Measurements from ENCODE around the gene BIRC3. TPM values are rescaled to one million over a fixed set of nuclear protein-coding genes. Genes with fewer than 3 reads are reported as not detected.

Gene BIRC3
- total RNA-seq (2014; rRNA removed; shearing (Covaris generic)), result 0.68 and 5.3 TPM in 2 replicates

DNA sequence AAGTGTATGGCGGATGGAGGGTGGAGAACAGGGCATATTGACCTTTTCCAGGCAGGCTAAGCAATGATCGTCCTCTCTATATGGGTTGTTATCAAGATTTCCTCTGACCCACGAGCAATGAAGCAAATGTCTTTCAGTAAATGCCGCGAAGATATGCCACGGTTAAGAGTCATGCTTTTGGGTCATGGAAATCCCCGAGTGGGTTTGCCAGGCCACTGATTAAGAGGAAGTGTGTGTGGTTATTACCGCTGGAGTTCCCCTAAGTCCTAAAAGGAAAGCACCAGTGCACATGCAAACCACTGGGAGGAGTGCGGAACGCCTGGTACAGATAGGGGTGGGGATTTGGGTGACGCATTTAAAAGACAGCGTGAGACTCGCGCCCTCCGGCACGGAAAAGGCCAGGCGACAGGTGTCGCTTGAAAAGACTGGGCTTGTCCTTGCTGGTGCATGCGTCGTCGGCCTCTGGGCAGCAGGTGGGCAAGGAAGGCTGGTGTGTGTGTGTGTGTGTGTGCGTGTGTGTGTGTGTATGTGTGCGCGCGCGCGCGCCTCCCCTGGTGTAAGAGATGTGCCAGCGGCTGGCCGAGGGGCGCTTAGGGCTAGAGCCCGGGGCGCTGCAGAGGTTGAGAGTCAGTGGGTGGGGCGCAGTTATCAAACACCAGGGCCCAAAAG is at the start of gene BIRC3:
Gene BIRC3, plus strand, starts transcription at position 386 of the 669 bp plus-strand sequence. CDS start 7,026 bp downstream, outside the sequence.
- Histone ChIP-seq H3K27ac (peak within 1 kb of the TSS; percentile 56; the same call in 1 of the 2 replicates), H3K4me3 (peak within 1 kb of the TSS; percentile 46), H3K27me3 (replicated peaks) (no peaks in the 10 kb centered on the region), H3K4me1 (replicated peaks) (peaks cover 13% of the 10 kb centered on the region), H3K9me3 (replicated peaks) (no peaks in the 10 kb centered on the region), H3K36me3 (no peaks in the 10 kb centered on the region)
- peak; percentile 68 to 73 for DNase-seq (ENCODE audit: low read depth in 1 of 2, low spot score in 2 of 2)

DNA sequence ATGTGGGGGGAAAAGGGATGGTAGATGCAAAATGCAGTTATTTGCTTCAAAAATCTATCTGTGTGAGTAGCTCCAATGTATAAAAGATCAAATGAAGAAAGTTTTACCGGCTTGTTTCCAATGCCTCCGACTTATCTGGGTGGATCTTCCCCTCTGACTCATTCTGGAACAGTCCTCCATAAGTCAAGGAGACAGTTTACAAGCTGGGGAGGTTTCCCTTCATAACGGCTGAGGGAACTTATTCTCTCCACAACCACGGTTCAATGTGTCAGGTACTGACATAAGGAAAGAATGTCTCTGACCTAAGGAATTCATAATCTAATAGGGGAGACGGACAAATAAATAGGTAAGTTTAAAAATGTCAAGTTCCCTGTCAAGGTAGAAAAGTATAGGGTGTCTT is 49.7 kb upstream of the BIRC3 start:
- H3K36me3 ChIP-seq, result no peaks in the 10 kb centered on the region
- no peaks in the 10 kb centered on the region for H3K27me3 ChIP-seq (replicated peaks)
- no peak for DNase-seq (ENCODE audit: low read depth in 1 of 2, low spot score in 2 of 2)
- H3K27ac ChIP-seq, result no peak overlapping the region
- no peak overlapping the region for H3K4me3 ChIP-seq
- H3K9me3 ChIP-seq (replicated peaks), result no peaks in the 10 kb centered on the region
- no peaks in the 10 kb centered on the region for H3K4me1 ChIP-seq (replicated peaks)

DNA sequence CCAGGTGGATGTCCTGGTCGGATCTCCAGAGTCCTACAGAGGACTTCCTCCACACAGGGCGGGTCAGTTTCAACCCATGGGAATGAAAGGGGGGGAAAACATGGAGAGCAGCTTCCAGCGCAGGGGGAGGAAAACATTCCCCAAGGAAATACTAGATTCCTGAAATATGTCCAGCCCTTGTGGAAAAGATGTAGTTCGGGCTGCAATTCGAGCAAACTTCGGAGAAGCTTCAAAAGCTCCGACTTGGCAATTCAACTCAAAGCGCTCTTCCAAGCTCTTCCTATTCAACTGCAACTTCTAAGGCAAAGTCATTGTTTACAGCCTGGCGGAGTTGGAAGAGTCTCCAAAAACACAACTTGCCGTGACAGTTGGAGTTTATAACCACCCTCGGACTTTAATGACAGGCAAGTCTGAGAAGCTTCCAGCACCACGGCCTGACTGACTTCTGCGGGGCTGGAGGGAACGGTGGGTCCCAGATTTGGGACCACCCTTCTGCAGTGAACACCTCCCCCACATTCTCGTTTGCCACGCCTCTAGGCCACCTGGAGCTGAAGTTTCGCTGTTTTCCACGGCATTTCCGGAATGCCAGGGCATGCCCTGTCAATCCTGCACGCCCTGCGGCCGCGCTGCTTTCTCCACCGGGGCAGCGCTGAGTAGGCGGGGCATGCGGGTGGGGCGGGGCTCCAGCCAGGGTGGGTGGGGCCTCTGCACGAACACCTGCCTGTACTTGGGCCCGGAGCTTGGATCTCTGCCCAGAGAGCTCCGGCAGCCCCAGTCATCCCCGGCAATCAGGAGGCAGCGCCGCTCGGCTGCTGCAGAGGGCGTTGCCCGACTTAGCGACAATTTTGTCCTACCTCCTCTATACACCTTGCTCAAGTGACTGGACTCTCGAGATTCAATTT is 49.0 kb upstream of the BIRC3 start:
- H3K27ac ChIP-seq, result no peak overlapping the region
- no peaks in the 10 kb centered on the region for H3K36me3 ChIP-seq
- no peaks in the 10 kb centered on the region for H3K9me3 ChIP-seq (replicated peaks)
- no peak overlapping the region for H3K4me3 ChIP-seq
- no peaks in the 10 kb centered on the region for H3K27me3 ChIP-seq (replicated peaks)
- no peaks in the 10 kb centered on the region for H3K4me1 ChIP-seq (replicated peaks)
- DNase-seq (ENCODE audit: low read depth in 1 of 2, low spot score in 2 of 2), result no peak

DNA sequence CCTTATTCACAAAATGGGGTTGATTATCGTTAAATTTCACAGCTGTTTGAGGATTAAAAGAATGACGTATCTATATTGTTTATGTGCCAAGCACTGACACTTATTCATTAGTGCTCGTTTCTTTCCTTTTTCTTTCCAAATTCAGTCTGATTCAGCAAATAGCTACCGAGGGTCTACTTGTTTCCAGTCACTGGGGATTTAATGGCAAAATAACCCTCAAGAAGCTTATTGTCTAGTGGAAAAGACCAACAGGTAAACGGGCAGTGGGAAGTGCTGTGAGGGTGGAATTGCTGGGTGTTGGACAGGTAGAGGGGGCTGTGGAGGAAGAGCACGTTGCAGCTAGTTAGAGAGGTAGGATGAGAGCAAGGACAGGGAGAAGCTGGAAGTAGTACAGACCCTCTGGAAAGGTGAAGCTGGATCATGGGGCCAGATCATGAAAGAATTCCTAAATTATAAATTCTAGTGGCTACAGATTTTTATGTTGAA is 48.3 kb upstream of the BIRC3 start:
- no peaks in the 10 kb centered on the region for H3K4me1 ChIP-seq (replicated peaks)
- H3K27ac ChIP-seq, result no peak overlapping the region
- no peaks in the 10 kb centered on the region for H3K27me3 ChIP-seq (replicated peaks)
- H3K4me3 ChIP-seq, result no peak overlapping the region
- H3K9me3 ChIP-seq (replicated peaks), result no peaks in the 10 kb centered on the region
- no peak for DNase-seq (ENCODE audit: low read depth in 1 of 2, low spot score in 2 of 2)
- no peaks in the 10 kb centered on the region for H3K36me3 ChIP-seq

DNA sequence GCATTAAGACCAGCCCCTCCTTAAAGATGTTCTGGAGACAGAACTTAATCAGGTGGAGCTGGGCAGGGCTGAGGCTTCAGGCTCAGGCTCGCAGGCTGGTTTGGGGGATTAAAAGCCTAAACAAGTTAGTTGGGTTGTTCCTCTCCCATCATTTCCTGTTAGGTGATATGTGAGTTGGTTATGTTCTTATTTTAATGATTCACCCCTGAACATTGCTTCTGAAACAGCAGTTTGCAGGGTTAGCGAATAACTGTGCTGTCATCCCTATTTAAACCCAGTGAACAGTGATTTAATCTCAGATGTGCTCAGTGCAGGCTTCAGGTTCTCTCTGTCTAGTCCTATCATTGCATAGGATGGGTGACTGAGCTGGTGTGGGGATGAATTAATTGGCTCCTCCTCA is 47.4 kb upstream of the BIRC3 start:
- Histone ChIP-seq H3K4me3 (no peak overlapping the region), H3K4me1 (replicated peaks) (no peaks in the 10 kb centered on the region), H3K27ac (no peak overlapping the region), H3K27me3 (replicated peaks) (no peaks in the 10 kb centered on the region), H3K9me3 (replicated peaks) (no peaks in the 10 kb centered on the region), H3K36me3 (no peaks in the 10 kb centered on the region)
- DNase-seq (ENCODE audit: low read depth in 1 of 2, low spot score in 2 of 2), result no peak

DNA sequence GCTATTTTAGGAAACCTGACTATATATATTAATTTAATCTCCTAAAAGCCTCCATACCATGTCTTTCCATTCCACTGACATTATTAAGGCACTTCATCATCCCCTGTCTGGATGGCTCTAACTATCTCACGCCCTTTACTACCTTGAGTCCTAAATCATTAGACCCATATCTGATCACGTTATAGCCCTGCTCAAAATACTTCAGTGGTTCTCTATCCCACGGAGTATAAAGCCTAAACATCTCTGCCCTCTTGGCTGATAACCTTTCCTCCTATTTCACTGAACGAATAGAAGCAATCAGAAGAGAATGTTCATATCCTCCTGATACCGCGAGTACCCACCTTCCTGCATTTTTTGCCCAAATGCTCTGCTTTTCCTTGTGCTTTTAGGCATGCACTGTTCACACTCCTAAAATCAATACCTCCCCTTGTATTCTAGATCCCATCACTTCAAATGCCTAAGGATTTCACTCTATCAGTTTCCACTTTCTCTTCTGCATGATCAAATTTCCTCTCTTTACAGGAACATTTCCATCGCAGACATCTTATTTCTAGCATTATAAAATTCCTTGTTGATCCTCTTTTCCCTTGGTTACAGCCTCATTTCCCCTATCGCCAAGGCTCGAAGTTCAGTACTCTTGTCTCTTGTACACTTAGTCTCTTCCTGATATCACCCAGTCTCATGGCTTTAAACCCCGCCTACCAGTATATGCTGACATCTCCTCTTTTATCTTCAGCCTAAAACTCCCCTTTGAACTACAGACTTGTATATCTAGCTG is 45.0 kb upstream of the BIRC3 start:
- Histone ChIP-seq H3K9me3 (replicated peaks) (no peaks in the 10 kb centered on the region), H3K4me3 (no peak overlapping the region), H3K27me3 (replicated peaks) (no peaks in the 10 kb centered on the region), H3K4me1 (replicated peaks) (no peaks in the 10 kb centered on the region), H3K27ac (no peak overlapping the region), H3K36me3 (no peaks in the 10 kb centered on the region)
- DNase-seq (ENCODE audit: low read depth in 1 of 2, low spot score in 2 of 2), result no peak

DNA sequence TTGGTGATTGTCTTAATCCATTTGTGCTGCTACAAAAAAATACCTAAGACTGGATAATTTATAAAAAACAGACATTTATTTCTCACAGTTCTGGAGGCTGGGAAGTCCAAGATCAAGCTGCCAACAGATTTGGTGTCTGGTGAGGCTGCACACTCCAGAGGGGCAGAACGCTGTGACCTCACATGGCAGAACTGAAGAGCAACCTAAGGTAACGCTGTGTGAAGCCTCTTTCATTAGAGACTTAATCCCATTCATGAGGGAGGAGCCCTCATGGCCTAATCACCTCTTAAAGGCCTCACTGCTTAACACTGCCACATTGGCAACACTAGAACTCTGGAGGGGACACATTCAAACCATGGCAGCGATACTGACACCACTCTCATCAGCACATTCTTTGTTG is 42.7 kb upstream of the BIRC3 start:
- H3K36me3 ChIP-seq, result no peaks in the 10 kb centered on the region
- H3K9me3 ChIP-seq (replicated peaks), result no peaks in the 10 kb centered on the region
- DNase-seq (ENCODE audit: low read depth in 1 of 2, low spot score in 2 of 2), result no peak
- no peaks in the 10 kb centered on the region for H3K4me1 ChIP-seq (replicated peaks)
- H3K27me3 ChIP-seq (replicated peaks), result no peaks in the 10 kb centered on the region
- H3K4me3 ChIP-seq, result no peak overlapping the region
- H3K27ac ChIP-seq, result no peak overlapping the region

DNA sequence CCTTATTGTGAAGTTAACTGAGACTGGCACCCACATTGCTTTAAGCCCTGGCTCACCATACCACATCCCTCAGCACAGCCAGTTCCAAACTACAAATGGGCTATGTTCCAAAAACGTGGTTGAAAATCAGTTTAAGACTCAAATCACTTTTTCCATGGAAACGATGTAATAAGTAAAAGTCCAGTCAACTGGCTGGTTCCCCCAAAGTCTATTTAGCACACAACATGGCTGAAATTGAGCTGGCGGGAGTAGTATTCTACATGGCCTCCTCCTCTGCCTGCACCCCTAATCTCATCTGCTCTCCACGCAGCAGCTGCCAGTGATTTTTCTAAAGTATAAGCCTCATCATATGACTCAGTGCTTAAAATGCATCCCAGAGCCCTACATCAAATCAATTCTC is 40.9 kb upstream of the BIRC3 start:
- no peak overlapping the region for H3K27ac ChIP-seq
- no peak overlapping the region for H3K4me3 ChIP-seq
- no peak for DNase-seq (ENCODE audit: low read depth in 1 of 2, low spot score in 2 of 2)

DNA sequence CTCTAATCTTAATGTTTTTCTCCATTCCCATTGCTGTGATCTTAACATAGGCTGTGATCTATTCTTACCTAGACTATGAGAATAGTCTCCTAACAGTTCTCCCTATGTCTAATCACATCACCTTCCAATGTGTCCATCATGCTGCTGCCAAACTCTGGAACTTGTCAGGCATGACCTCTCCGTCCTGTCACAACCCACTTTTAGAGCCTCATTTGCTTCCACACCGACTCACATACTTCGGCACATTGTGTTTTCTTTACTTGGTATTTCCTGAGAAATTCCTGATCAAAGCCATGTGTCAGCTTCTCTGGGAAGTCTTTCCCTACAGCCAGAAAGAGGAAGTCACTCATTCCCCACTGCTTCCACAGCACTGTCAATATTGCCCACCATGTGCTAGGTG is 40.5 kb upstream of the BIRC3 start:
- Histone ChIP-seq H3K4me1 (replicated peaks) (no peaks in the 10 kb centered on the region), H3K36me3 (no peaks in the 10 kb centered on the region), H3K9me3 (replicated peaks) (no peaks in the 10 kb centered on the region), H3K27ac (no peak overlapping the region), H3K4me3 (no peak overlapping the region), H3K27me3 (replicated peaks) (no peaks in the 10 kb centered on the region)
- no peak for DNase-seq (ENCODE audit: low read depth in 1 of 2, low spot score in 2 of 2)

More for the DNA sequence above, 40.9 kb upstream of the BIRC3 start:
- Histone ChIP-seq H3K9me3 (replicated peaks) (no peaks in the 10 kb centered on the region), H3K36me3 (no peaks in the 10 kb centered on the region), H3K27me3 (replicated peaks) (no peaks in the 10 kb centered on the region), H3K4me1 (replicated peaks) (no peaks in the 10 kb centered on the region)

DNA sequence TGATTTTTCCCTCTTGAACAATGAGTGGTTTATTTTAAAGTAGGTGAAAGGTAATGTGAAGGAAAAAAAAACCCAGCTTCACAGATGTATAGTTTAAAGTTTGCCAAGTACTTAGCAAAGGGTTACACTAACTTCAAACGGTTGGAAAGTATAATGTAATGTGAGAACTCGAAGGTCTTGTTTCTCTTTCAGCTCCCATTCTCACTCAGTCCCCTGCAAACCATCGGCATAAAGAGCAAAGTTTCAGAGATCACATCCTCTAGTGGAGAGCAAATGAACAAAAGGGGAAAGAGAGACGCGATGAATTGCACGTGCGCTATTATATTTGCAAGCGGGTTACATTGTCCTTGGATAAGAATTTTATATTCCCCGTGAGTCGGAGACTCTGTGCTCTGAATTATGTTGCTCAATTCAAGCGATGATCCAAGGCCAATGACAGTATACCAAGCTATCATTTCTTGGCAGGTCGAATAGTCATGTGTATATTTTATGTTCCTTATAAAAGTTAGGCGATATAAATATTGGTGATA is 37.6 kb upstream of the BIRC3 start:
- no peaks in the 10 kb centered on the region for H3K36me3 ChIP-seq

DNA sequence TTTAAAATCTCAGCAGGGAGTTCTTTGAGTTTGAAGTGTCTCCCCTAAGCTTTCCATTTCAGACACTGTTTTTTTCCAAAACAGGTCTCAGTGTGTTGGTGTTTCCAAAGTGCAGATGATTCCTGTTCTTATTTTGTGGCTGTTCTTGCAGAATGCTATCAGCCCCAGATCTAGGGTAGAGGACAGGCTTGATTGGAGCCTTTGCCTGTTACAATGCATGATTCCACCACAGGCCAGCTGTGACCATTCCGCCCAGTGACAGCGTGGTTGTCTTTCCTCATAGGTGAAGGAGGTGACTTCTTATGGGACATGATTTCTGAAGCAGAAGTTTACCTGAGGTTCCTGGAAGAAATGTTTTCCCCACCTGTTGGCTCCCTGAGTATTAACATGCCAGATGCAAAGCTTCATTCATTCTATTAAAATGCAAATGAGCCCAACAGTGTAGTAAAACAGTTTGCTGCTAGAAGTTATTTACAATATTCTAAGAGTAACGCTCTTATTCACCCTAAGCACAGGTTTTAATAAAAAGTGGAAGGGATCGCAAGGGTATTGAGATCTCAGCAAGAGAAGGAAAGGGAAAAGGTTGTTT is 36.9 kb upstream of the BIRC3 start:
- no peak overlapping the region for H3K27ac ChIP-seq
- no peaks in the 10 kb centered on the region for H3K9me3 ChIP-seq (replicated peaks)
- no peaks in the 10 kb centered on the region for H3K36me3 ChIP-seq
- H3K4me1 ChIP-seq (replicated peaks), result no peaks in the 10 kb centered on the region
- H3K27me3 ChIP-seq (replicated peaks), result no peaks in the 10 kb centered on the region
- DNase-seq (ENCODE audit: low read depth in 1 of 2, low spot score in 2 of 2), result no peak
- no peak overlapping the region for H3K4me3 ChIP-seq

More for the DNA sequence above, 37.6 kb upstream of the BIRC3 start:
- no peak for DNase-seq (ENCODE audit: low read depth in 1 of 2, low spot score in 2 of 2)
- no peaks in the 10 kb centered on the region for H3K9me3 ChIP-seq (replicated peaks)
- no peak overlapping the region for H3K27ac ChIP-seq
- no peak overlapping the region for H3K4me3 ChIP-seq
- H3K4me1 ChIP-seq (replicated peaks), result no peaks in the 10 kb centered on the region
- H3K27me3 ChIP-seq (replicated peaks), result no peaks in the 10 kb centered on the region

DNA sequence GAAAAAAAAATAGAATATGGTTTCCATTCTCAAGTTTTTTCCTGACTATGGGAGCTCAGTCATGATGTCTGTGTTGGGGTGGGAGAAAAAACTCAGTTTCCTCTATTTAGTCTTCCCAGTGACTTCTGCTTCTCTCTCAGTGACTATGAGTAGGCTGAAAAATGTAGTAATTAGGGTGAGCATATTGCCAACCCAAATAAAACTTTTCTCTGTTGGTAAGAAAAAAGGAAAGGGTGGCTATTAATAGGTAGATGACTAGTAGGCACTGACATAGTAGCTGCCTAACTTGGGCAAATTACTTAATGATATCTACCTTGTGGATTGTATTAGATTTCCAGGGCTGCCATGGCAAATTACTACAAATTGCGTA is 34.2 kb upstream of the BIRC3 start:
- H3K27me3 ChIP-seq (replicated peaks), result no peaks in the 10 kb centered on the region
- H3K9me3 ChIP-seq (replicated peaks), result no peaks in the 10 kb centered on the region
- no peaks in the 10 kb centered on the region for H3K36me3 ChIP-seq
- no peak for DNase-seq (ENCODE audit: low read depth in 1 of 2, low spot score in 2 of 2)
- H3K27ac ChIP-seq, result no peak overlapping the region
- H3K4me1 ChIP-seq (replicated peaks), result no peaks in the 10 kb centered on the region
- no peak overlapping the region for H3K4me3 ChIP-seq

DNA sequence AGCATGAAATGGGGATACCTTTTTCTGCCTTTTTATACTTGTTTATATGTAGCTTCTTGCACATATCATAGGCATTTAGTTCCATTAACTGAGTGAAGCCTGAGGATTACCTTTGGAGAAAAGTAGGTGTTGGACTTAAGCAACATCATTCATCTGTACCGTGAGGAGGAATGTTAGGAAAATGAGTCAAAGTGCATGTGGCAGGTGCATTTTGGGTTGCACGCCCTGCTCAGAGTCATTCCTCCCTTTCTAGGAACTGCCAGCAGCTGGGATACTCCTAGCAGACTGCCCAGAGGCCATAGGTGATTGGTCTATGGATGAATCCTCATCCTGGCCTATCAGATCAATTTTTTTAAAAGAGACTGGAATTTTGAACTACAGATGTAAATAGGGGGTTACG is 33.3 kb upstream of the BIRC3 start:
- H3K27ac ChIP-seq, result no peak overlapping the region
- no peaks in the 10 kb centered on the region for H3K36me3 ChIP-seq
- no peaks in the 10 kb centered on the region for H3K9me3 ChIP-seq (replicated peaks)
- H3K27me3 ChIP-seq (replicated peaks), result no peaks in the 10 kb centered on the region
- no peak for DNase-seq (ENCODE audit: low read depth in 1 of 2, low spot score in 2 of 2)
- H3K4me1 ChIP-seq (replicated peaks), result no peaks in the 10 kb centered on the region
- H3K4me3 ChIP-seq, result no peak overlapping the region

Data from SJSA1 (cell line).